GDM1 (cell line): ENCODE measurements around the gene GLCE.
"Not testable (repeated sequence)": the region's sequence is repeated elsewhere in the genome, so short reads cannot be mapped to it uniquely, and the experiment has no call there.

Experiments used
- DNase-seq: peaks from one replicate; lab custom pipeline; 2025; lab: John Stamatoyannopoulos, UW

GLCE gene

GRCh38 chr15:69299451-69299886 lies 139.0 kb downstream of the GLCE start:
- DNase-seq: no peak

- peak; percentile 28 for DNase-seq
Observed at GRCh38 chr15:69299943-69300588, 139.6 kb downstream of the GLCE start.

- not testable (repeated sequence) for DNase-seq
Observed at GRCh38 chr15:69301101-69301500, 140.7 kb downstream of the GLCE start.

- not testable (repeated sequence) for DNase-seq
Observed at GRCh38 chr15:69302087-69302486, 141.7 kb downstream of the GLCE start.

- DNase-seq: no peak
Observed at GRCh38 chr15:69302929-69303328, 142.5 kb downstream of the GLCE start.

GRCh38 chr15:69303337-69304181 lies 143.1 kb downstream of the GLCE start:
- DNase-seq: no peak

- DNase-seq: no peak
Observed at GRCh38 chr15:69304182-69304545, 143.7 kb downstream of the GLCE start.

GRCh38 chr15:69305204-69305931 lies 144.9 kb downstream of the GLCE start:
- DNase-seq: no peak

- no peak for DNase-seq
Observed at GRCh38 chr15:69305933-69306568, 145.6 kb downstream of the GLCE start.

GRCh38 chr15:69307939-69308338 lies 147.5 kb downstream of the GLCE start:
- no peak for DNase-seq

GRCh38 chr15:69308949-69309348 lies 148.5 kb downstream of the GLCE start:
- no peak for DNase-seq

- no peak for DNase-seq
Observed at GRCh38 chr15:69311319-69311721, 150.9 kb downstream of the GLCE start.

GRCh38 chr15:69313432-69314000 lies 153.1 kb downstream of the GLCE start:
- peak; percentile 37 for DNase-seq

- DNase-seq: no peak
Observed at GRCh38 chr15:69314131-69314530, 153.7 kb downstream of the GLCE start.

GRCh38 chr15:69314736-69315135 lies 154.3 kb downstream of the GLCE start:
- DNase-seq: no peak

GRCh38 chr15:69315402-69316110 lies 155.1 kb downstream of the GLCE start:
- DNase-seq: no peak

GRCh38 chr15:69316291-69316690 lies 155.9 kb downstream of the GLCE start:
- DNase-seq: no peak

GRCh38 chr15:69317392-69317841 lies 157.0 kb downstream of the GLCE start:
- no peak for DNase-seq

GRCh38 chr15:69318033-69318432 lies 157.6 kb downstream of the GLCE start:
- DNase-seq: no peak

GRCh38 chr15:69319384-69320375 lies 159.2 kb downstream of the GLCE start:
- DNase-seq: peak; percentile 72
